AML-193 (cell line): Measurements from ENCODE around the gene SARDH.

Experiments used
- DNase-seq, 2 experiments: peaks; one replicate each; lab custom pipeline; 2025; lab: John Stamatoyannopoulos, UW

SARDH gene

DNA sequence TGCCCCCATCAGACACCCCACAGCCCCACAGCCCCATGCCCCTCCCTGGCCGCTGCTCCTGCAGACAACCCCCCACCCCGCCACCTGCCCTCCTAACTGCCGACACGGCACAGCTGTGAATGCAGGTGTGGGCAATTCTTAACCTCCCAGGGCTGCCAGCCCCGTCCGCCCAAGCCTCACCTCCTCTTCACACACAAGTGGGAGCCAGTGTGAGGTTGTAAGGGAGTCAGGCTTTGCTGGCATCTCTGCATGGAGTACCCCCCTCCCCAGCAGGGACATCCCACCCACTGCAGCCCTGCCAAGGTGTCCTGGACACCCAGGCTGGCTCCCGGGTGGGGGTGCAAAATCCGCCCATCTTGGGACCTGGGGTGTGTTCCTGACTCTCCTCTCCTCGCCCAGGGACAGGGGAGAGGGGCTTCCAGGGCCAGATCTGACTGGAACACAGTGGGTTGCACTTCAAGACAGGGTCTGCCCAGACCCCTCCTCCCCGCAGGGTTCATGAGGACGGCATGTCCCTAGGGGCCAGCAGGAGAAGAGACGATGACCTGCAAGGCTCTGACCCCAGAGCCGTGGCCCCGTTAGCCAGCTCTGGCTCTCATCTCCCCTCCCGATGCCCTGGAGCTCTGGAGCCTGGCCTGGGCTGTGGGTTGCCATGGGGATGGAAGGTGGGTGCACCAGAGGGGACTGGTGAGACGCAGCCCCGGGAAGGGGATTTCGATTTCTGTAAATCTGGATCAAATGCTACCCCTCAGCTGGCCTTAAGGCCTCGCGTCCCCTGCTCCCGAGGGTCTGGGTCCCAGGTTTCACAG is 34.4 kb downstream of the SARDH start:
- DNase-seq, result no peak

DNA sequence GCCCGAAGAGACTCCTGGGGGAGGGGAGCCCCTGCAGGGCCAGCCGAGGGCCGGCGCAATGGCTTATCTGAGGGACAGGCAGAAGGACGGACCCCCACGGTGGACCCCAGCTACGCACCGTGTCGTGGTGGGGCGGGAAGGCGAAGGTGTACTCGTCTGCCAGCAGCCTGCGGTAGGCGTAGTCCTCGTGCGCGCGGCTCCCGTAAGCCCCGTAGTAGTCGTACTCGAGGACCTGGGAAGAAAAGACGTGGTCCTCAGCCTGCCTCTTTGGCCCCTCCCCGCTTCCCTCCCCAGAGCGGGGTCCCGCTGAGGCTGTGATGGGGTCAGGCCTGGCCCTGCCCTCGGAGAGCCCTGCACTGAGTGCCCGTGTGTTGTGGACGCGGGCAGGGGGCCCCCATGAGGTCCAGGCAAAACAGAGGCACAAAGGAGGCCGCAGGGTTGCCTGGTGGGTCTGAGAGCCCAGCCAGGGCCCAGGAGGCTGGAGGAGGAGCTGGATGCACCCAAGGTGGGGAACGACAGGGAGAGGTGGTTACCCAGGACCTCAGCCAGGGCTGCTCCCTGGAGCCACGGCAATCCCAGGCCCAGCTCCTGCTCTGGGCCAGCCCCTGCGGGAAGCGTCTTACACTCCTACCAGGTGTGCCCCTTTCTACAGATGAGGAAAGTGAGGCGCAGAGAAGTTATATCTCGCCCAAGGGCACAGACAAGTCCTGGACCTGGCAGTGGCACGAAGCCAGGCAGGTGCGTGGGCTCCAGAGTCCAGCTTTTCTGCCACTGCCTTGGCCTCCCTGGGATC is 35.2 kb downstream of the SARDH start:
- DNase-seq, result no peak

DNA sequence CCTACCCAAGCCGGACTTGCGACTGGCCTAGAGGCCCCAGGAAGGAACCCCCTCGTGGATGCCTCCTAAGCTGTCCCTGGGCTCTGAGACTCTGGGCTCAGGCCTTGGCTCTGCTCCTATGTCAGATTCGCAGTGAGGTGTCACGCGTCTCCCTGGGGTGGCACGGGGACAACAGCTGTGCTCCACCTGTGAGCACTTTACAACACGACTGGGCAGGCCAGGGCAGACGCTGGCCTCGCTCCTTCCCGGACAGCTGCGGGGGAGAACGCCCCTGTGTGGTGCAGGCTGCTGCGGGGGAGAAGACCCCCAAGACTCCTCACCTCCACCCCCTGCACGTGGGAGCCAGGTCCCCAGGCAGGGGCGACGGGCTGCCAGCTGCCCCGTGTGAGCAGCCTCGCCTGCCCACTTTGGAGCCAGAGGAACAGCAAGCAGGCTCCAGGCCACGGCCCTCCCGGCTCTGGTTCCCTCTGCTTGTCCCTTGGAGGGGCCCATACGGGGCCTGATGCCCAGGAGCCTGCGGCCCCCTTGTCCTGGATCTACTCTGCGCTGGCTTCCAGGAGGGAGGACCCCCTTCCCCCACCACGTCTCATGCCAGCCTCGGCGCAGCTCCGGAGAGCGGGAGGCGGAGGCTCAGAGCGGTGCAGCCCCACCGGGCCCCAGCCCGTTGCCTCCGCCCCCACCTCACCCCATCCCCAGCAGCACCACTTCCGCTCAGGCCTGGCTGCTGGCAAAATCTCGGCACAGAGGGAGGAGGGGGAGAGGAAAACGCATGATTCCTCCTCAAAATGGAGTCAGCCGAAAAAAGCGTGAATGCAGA is 36.0 kb downstream of the SARDH start:
- DNase-seq, result peak; percentile 5 to 10

DNA sequence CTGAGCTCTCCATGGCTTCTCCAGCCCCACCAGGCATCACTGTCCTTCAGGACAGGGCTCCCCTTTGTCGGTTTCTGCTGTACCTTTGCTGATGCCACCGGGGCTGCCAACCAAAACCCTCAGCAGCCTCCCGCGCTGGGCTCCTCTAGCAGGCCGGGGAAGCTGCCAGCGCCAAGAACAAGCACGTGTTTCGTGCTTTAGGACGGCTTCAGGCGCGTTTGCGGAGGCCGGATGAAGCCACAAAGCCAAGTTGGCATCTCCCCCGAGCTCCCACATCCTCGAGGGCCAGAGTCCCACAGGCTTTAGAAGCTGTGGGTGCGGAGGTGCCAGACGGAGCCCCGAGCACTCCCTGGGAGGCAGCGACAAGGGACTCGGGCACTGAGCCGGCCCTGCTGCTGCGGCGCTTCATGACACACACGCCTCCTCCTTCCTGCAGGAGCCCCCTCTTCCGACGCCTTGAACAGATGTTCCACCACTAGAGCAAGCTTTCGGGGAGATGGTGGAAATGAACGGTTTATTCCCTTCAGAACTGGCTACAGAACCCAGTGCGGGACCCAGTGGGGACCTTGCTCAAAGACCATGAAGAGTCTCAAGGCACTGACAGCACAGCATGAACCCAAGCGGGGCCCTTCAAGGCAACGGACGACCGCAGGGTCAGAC is 36.7 kb downstream of the SARDH start:
- no peak for DNase-seq

DNA sequence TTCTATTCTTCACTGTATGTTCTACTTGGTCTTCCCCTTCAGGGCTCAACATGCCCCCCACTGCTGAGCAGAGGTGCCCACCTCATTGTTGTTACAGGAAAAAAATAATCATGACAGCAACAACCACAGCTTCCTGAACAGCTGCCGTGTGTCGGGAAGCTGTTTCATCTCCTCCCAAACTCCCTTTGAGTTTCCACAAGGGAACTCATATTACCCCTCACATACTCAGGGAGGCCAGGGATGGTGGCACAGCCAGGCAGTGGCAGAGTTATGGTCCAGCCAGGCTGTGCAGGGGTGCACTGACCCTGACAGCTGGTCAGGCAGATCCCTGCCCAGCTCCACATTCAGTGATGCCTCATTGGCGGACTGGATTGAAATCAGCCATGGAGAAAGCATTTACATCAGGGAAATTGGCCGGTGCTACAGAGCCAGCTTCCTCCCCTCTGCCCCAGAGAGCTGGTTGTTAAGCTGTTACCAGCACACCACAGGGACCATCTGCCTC is 37.3 kb downstream of the SARDH start:
- DNase-seq, result no peak

DNA sequence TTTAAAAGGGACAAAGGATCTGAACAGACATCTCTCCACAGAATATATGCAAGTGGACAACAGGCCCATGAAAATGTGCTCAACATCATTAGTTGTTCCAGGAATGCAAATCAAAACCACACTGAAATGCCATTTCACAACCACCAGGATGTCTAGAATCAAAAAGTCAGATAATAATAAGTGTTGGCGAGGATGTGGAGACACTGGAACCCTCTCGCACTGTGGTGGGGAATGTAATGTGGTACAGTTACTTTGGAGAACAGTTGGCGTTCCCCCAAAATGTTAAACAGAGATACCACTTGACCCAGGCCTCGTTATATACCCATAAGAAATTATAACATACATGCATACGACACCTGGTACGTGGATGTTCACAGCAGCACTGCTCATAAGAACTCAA is 38.6 kb downstream of the SARDH start:
- no peak for DNase-seq

DNA sequence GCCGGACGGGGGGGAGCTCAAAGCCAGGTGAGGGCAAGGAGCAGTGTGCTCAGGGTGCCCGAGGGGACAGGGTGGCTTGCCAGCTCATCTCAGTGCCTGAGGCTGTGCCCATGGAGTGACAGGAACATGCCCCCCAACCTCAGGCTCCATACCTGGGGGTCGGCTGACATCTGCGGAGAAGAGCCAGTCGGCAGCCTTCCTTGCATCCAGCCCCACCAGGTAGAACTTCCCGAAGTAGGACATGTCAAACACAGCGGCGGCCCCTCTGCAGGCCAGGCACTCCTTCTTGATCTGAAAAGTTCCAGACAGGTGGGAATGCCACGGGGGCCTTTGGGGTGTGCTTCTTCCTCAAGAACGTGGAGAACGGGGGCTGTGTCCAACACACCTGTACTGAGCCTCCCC is 42.1 kb downstream of the SARDH start:
- no peak for DNase-seq

DNA sequence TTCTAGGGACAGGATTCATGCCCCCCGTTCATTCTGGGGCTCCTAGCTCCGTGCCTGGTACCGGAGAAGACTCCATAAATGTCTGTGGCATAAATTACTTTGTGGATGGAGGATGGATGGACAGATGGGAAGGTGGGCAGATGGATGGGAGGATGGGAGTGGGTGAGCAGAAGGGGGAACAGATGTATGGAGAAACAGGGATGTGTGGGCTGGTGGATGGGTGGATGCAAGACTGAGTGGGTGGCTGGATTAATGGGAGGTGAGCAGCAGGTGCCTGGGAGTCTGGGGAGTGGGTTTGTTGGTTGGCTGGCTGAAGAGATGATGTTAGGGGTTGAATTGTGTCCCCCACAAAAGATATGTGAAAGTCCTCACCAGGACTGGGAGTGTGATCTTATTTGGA is 43.5 kb downstream of the SARDH start:
- no peak for DNase-seq

DNA sequence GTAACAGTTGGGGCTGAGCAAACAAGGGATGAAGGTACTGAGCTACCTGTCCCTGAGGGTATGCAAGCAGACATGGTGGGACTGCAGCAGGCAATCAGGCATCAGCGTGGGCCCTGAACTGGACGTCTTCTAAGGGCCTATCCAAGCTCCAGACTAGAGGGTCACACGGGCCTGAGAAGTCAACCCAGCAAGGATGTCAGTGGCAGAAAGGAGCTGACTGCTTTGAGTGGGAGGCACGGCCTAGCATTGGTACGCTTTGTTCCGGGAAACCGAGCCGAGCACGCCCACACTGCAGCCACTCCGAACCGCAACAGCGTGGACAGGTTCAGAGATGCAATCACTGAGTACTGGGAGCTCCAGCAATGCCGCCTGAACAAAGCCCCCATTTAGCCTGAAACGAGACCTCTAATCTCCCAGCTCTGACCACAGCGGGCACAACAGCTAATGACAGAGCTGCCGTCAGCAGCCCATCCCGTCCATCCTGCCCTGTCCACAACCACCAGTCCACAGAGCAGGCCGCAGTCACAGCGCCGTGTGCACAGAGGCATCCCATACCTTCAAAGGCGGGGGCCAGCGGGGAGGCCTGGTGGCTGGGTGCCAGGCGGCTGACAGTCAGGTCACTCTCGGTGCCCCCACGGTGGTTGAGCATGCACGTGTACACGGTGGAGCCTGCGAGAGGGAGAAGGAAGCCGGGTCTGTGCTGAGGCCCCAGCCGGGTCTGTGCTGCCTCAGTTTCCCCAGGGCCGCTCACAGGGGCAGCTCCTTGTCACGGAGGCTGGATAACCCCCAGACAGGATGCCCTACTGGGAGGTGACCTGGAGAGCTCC is 44.2 kb downstream of the SARDH start:
- no peak for DNase-seq

DNA sequence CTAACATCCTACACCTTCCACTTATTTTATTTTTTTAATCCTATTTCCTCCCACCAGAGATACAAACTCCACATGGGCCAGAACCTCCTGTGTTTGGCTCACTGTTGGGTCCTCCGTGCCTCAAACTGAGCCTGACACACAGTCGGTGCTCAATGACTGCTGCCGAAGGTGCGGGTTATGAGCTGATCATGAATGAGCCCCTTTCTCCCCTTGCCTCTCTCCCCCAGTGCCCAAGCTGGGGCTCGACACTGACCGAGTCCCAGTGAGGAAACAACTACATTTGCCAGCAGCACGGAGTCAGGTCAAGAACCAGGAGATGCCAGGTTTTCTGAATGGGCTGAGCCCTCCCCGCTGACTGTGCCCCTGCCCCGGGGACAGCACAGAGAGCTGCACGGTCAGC is 45.0 kb downstream of the SARDH start:
- DNase-seq, result no peak

DNA sequence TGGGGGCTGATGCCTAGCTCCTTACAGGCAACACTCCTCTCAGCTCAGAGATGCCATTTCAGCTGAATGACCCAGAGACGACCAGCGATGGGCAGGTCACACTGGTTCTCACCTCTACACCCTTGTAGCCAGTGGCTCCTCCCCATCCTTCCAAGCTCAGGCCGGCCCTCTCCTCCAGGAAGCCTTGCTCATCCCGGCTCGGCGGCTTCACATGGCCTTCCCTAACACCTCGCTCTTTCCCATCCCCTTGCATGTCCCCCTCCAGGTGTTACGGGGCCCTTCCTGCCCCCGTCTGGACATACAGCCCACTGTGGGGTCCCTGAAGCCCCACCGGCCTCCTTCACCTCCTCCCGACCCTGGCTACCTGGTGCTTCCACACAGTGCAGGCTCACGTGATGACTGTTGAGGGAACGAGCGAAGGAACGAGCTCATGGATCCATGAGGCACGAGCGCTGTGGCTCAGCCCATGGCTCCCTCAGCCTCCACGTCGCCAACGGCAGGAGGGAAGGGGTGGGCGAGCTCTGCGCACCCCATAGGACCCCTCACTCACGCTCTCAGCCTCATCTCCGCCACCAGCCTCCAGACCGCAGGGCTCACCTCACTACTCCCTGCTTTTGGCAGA is 45.7 kb downstream of the SARDH start:
- DNase-seq, result no peak

DNA sequence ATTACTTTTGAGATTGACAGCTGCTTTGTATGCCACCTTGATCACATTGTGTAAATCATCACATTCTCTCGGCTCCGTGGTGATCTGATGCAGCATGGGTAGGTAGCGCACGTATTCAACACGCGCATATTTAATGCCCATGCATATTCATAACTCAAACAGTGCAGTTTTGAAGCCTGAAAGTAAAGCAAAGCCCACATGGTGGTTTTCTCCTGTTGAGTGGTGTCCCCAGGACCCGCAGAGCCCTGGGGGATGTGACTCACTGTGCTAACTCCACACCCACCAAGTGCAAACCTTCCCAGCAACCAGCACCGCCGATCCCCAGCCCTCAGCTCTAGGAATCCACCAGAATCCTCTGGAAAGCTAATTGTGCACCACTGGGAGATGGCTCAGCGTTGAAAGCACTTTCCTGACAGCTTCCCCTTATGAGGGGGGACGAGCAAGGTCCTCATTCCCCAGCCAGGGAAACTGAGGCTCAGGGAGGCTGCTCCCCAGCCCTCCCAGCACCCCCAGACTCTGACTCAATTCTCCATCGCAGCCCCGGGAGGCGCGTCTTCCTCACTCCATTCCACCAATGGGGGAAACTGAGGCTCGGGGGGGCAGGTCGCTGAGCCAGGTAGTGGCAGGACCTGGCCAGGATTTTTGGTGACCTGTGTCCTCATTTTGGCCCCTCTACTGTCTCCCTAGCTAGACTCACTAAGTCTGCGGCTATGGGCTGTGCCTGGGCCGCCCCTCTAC is 46.4 kb downstream of the SARDH start:
- no peak for DNase-seq

DNA sequence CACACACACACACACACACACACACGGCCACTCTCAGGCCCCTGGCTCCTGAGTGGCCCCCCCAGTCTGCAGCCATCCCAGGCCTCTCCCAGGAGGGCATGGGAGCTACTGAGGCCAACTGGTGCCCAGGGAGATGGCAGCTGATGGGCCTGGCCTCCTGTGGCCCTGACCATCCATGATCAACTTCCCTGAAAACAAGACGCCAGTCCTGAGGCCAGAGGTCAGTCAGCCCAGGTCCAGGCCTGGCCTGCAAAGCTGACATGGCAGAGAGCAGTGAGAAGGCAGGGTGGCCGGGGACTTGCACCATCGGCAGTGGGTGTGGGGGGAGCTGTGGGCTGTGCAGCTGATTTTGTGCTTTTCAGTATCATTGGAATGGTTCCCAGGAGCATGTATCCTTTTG is 47.0 kb downstream of the SARDH start:
- no peak for DNase-seq

DNA sequence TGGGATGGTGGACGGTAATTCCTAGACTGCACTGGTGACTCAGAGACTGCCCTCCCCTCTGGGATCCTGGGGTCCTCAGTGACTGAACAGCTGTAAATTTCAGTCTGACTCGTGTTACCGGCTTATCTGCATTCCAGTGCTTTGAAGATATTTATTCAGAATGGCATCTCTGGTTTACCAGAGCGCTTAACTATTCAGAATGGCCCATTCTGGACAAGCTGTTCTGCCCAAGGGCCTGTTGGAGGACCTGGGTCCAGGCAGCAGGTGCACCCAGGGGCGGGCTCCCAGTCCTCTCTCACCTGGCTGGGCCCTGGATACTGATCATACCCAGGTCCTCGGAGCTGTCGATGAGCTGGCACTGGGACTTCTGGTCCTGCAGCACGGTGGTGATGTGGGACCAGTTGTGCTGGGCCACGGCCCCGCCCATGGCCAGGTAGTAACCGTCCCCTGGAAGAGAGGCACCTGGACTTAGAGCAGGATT is 48.0 kb downstream of the SARDH start:
- DNase-seq, result no peak

DNA sequence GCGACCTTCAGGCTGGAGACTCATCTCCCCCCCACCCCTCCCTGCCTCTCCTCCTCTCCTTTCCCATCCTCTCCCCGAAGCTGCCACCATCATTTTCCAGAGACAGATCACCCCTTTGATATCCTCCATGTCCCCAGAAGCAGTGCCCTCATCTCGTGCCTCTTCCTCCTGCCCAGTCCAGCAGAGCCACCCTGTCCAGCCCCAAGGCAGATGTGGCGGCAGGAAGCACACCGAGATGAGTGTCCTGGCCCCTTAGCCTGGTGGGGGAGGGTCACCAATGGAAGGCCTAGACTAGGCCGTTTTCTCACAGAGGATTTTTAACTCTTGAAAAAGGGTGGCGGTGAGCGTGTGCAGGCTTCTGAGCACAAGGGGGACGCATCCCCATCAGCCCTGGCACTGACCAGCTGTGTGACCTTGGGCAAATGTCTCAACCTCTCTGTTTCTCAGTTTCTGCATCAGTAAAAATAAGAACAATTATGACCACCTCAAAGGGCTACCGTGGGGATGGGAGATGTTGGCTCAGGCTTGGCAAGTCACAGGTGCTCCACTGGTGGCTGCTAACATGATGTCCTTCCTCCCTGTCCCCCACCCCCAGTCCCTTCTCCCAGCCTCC is 48.9 kb downstream of the SARDH start:
- no peak for DNase-seq

DNA sequence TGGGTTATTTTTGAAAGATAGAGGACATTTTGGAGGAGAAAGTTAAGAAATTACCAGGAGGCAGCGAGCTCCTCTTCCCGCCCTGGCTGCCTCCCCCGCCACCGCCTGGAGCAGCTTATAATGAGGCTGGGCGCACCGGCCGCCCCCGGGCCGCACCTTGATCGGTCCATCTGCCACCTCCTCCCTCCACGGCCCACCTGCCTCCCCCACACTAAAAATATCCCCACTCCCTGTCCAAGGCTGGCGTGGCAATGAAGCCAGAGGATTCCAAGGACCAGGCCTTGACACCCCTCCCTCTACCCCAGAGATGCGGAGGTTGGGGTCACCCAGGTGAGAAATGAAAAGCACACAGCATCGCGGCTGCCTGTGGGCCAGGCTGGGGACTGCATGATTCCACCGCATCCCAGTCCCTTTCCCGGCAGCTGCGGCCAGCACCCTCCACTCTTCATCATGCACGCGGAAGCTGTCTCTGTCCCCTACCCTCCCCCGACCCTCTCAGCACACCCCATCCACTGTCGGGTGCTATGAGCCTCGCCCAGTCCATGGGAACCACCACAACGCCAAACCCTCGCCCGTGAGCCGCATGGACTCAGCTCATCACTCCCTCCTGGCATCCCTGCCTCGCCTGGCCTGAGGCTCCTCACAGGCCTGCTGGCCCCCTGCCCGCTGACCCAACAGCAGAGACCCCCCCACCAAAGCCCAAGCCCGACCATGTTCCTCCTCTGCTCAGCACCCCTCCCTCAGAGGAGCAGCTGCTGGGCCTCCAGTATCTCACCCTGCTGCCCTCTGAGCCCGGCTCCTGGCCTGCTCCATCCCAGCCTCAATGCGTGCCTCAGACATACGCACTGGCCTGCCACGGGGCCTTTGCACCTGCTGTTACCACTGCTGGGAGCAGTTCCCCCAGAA is 50.0 kb downstream of the SARDH start:
- DNase-seq, result no peak

DNA sequence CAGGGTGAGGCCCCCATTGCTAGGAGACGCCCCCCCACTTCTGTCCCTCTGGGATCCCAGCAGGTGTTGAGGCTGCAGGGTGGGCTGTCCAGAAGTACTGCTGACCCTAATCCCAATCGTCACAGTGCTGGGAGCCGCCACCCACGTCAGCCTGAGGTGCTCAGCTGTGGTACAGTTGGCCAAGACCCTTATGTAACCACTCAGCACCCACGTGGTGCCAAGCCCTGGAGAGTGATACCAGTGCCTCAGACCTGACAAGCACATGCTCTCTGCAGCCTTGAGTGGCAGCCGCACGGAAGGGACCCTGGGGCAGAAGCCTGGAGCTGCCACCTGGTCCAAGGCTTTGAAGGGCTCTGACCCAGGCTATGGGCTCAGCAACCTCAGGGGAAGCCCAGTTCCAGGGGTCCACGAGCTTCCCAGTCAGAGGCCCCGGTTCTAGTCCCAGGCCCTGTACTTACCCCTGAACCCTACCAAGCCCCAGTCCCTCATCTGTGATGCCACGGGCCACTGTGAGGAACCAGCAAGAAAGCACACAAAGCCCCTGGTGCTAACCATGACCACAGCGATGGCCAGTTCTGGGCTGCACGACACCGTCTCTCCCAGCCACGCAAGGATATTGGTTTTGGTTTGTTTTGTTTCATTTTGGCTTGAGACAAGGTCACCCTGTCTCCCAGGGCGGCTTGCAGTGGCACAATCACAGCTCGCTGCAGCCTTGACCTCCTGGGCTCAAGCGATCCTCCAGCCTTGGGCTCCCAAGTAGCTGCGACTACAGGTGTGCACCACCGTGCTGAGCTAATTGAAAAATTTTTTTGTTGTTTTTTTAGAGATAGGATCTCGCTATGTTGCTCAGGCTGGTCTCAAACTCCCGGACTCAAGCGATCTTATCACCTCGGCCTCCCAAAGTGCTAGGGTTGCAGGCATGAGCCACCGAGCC is 51.2 kb downstream of the SARDH start:
- no peak for DNase-seq
